ENCODE measurements around the gene DDX50.
A peak's percentile ranks its signal among the peaks of the same experiment; 100 is the strongest.

DDX50 gene

GRCh38 chr10:68981074-68981473, 80.0 kb downstream of the DDX50 start:
- peaks cover 6% of the 10 kb centered on the region; the same call in 1 of the 2 replicates for H4K20me1 ChIP-seq (ENCODE audit: control insufficient read depth, insufficient read depth, low read depth, low read length)
- H3K4me2 ChIP-seq (ENCODE audit: low read length), result no peak overlapping the region
- peaks cover 76% of the 10 kb centered on the region for H3F3A ChIP-seq (ENCODE audit: control insufficient read depth, insufficient read depth)
- H3K4me3 ChIP-seq (ENCODE audit: low read length), result no peak overlapping the region
- no peak overlapping the region for H3K27ac ChIP-seq (ENCODE audit: low read depth, low read length)
- TF ChIP-seq CTCF (IDR thresholded peaks at IDR 0.05; ENCODE audit: low read depth, low read length, poor library complexity, severe bottlenecking), result peak; percentile 19
- no peak for TF ChIP-seq EZH2phosphoT487 (IDR thresholded peaks at IDR 0.05; ENCODE audit: borderline replicate concordance, low read length)
- peaks cover 14% of the 10 kb centered on the region for H3K79me2 ChIP-seq (ENCODE audit: control insufficient read depth, low read length)
- peaks cover 95% of the 10 kb centered on the region for H3K36me3 ChIP-seq (ENCODE audit: control insufficient read depth, low read length)
- no peaks in the 10 kb centered on the region for H3K9me3 ChIP-seq (ENCODE audit: control insufficient read depth, insufficient read depth, low read length)
- no peaks in the 10 kb centered on the region for H3K4me1 ChIP-seq (ENCODE audit: control insufficient read depth, low read length)
- H3K27me3 ChIP-seq (ENCODE audit: control insufficient read depth, low read length), result no peaks in the 10 kb centered on the region
- H3K9me2 ChIP-seq (replicated peaks; ENCODE audit: control insufficient read depth, low read length), result no peaks in the 10 kb centered on the region

- TF ChIP-seq CTCF (IDR thresholded peaks at IDR 0.05; ENCODE audit: low read depth, low read length, poor library complexity, severe bottlenecking) (no peak), EZH2phosphoT487 (IDR thresholded peaks at IDR 0.05; ENCODE audit: borderline replicate concordance, low read length) (no peak)
- peaks cover 6% of the 10 kb centered on the region; the same call in 1 of the 2 replicates for H4K20me1 ChIP-seq (ENCODE audit: control insufficient read depth, insufficient read depth, low read depth, low read length)
- no peak overlapping the region for H3K4me2 ChIP-seq (ENCODE audit: low read length)
- H3K27me3 ChIP-seq (ENCODE audit: control insufficient read depth, low read length), result no peaks in the 10 kb centered on the region
- H3K36me3 ChIP-seq (ENCODE audit: control insufficient read depth, low read length), result peaks cover 82% of the 10 kb centered on the region
- H3K4me1 ChIP-seq (ENCODE audit: control insufficient read depth, low read length), result 0 out of 2 replicates have a peak, but pooled peaks cover under 1% of the 10 kb centered on the region
- peaks cover 76% of the 10 kb centered on the region for H3F3A ChIP-seq (ENCODE audit: control insufficient read depth, insufficient read depth)
- H3K79me2 ChIP-seq (ENCODE audit: control insufficient read depth, low read length), result peaks cover 13% of the 10 kb centered on the region
- H3K27ac ChIP-seq (ENCODE audit: low read depth, low read length), result no peak overlapping the region
- no peak overlapping the region for H3K4me3 ChIP-seq (ENCODE audit: low read length)
- H3K9me3 ChIP-seq (ENCODE audit: control insufficient read depth, insufficient read depth, low read length), result no peaks in the 10 kb centered on the region
- H3K9me2 ChIP-seq (replicated peaks; ENCODE audit: control insufficient read depth, low read length), result no peaks in the 10 kb centered on the region
Observed at GRCh38 chr10:68982389-68982788, 81.3 kb downstream of the DDX50 start.

- no peaks in the 10 kb centered on the region for H3K27me3 ChIP-seq (ENCODE audit: control insufficient read depth, low read length)
- peaks cover 52% of the 10 kb centered on the region for H3F3A ChIP-seq (ENCODE audit: control insufficient read depth, insufficient read depth)
- no peaks in the 10 kb centered on the region; the same call in 1 of the 2 replicates for H4K20me1 ChIP-seq (ENCODE audit: control insufficient read depth, insufficient read depth, low read depth, low read length)
- H3K9me3 ChIP-seq (ENCODE audit: control insufficient read depth, insufficient read depth, low read length), result no peaks in the 10 kb centered on the region
- no peak overlapping the region for H3K4me3 ChIP-seq (ENCODE audit: low read length)
- TF ChIP-seq CTCF (IDR thresholded peaks at IDR 0.05; ENCODE audit: low read depth, low read length, poor library complexity, severe bottlenecking) (no peak), EZH2phosphoT487 (IDR thresholded peaks at IDR 0.05; ENCODE audit: borderline replicate concordance, low read length) (no peak)
- H3K4me1 ChIP-seq (ENCODE audit: control insufficient read depth, low read length), result peaks cover 19% of the 10 kb centered on the region
- peak overlapping the region; percentile 90; the same call in 1 of the 2 replicates for H3K4me2 ChIP-seq (ENCODE audit: low read length)
- peaks cover 37% of the 10 kb centered on the region for H3K36me3 ChIP-seq (ENCODE audit: control insufficient read depth, low read length)
- peaks cover 33% of the 10 kb centered on the region for H3K79me2 ChIP-seq (ENCODE audit: control insufficient read depth, low read length)
- H3K27ac ChIP-seq (ENCODE audit: low read depth, low read length), result no peak overlapping the region
- H3K9me2 ChIP-seq (replicated peaks; ENCODE audit: control insufficient read depth, low read length), result no peaks in the 10 kb centered on the region
Observed at GRCh38 chr10:68987611-68988010, 86.5 kb downstream of the DDX50 start.
